ENCODE data around the gene PICALM.
"Not testable (repeated sequence)": the region's sequence is repeated elsewhere in the genome, so short reads cannot be mapped to it uniquely, and the experiment has no call there.

The PICALM gene

GRCh38 chr11:85939099-85940015 lies 129.5 kb downstream of the PICALM start:
- no peak for DNase-seq (ENCODE audit: low read depth)

DNA sequence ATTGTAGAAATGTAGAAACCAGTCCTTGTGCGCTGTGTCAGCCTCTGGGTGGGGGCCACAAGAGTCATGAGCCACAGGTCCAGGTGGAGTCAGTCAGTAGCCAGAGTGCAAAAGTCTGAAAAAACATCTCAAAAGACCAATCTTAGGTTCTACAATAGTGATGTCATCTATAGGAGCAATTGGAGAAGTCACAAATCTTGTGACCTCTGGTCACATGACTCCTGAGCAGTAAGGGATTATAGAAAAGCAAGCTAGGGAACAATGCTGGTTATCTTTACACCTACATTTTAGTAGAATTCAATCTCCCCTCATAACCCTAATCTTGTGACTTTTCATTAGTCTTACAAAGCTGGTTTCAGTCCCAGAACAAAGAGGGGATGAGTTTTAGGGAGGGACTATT lies 131.0 kb downstream of the PICALM start:
- DNase-seq (ENCODE audit: low read depth): no peak

DNA sequence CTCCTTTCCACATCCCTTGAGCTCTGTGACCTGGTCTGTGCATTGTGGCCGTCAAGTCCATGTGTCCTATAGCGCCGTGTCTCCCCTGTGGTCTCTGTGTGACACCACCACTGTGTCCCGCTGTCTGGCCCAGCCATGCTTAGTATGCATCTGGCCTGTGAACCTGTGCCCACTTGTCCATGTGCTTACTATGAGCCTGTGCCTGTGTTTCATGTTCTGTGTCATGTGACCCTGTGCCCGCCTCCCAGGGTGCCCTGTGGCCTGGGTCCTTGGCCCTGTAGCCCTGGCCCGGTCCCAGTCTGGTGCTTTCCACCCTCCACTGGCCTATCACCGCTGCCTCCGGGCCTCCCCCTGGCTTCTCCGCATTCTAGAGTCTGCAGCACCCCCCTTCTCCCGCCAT lies 133.1 kb downstream of the PICALM start:
- DNase-seq (ENCODE audit: low read depth): no peak

- no peak for DNase-seq (ENCODE audit: low read depth)
Measured at GRCh38 chr11:85934596-85935169, 134.2 kb downstream of the PICALM start.

GRCh38 chr11:85930879-85931366 lies 138.0 kb downstream of the PICALM start:
- DNase-seq (ENCODE audit: low read depth): no peak

DNA sequence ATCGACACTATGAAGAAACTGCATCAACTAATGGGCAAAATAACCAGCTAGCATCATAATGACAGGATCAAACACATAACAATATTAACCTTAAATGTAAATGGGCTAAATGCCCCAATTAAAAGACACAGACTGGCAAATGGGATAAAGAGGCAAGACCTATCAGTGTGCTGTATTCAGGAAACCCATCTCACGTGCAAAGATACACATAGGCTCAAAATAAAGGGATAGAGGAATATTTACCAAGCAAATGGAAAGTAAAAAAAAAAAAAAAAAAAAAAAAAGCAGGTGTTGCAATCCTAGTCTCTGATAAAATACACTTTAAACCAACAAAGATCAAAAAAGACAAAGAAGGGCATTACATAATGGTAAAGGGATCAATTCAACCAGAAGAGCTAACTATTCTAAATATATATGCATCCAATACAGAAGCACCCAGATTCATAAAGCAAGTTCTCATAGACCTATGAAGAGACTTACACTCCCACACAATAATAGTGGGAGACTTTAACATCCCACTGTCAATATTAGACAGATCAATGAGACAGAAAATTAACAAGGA lies 142.2 kb downstream of the PICALM start:
- not testable (repeated sequence) for DNase-seq (ENCODE audit: low read depth)

GRCh38 chr11:85923455-85923854 lies 145.4 kb downstream of the PICALM start:
- no peak for DNase-seq (ENCODE audit: low read depth)

DNA sequence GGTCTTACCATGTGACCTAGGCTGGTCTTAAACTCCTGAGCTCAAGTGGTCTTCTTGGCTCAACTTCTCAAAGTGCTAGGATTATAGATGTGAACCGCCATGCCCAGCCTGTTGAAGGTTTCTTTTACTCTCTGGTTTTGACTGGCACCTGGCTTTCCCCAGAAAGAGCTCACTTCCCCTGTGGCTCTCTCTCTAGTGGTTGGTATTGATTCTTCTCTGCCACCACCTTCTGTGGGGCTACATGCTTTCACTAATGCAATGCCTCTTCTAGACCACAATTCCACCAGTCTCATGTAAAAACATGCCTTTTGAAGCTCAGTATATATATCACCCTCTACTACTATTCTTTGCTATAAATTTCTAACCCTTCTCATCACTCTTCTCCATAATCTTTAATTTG lies 146.5 kb downstream of the PICALM start:
- no peak for DNase-seq (ENCODE audit: low read depth)

DNA sequence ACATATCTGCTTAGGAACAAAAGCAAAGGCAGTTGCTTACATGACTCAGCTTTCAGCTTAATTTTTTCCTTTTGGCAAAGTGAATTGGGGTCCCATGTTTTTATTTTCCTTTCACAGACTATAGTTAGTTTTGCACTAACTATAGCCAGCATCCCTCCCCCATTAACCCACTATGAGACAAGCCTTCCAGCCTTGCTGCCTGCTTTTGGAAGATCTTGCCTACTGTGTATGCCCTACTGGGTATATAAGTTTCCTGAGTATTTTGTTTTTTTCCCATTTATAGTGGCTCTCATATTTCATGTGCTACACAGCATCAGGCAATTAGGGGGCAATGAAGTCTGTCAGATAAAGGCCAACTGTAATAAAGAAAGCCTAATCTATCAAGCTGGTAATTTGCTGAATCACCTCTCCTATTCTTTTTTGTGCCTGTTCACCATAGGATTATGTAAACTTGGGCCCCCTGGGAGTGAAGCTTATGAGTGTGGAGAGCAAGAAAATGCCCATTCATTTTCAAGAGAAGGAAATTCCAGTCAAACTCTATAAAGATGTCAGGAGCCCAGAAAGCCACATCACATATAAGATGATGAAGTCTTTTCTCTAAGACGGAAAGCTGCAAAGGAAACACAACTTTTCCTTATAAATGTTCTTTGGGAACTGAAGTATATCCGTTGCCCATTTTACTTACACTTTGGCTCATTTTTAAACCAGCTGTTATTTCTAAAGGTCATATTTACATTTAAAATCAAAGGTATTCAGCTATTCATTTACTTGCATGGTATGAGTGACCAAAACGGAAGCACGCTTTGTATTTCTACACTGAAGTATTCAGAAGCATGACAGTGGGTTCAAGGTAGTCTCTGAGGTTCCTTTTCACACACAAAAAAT lies 149.7 kb downstream of the PICALM start:
- no peak for DNase-seq (ENCODE audit: low read depth)

- no peak for DNase-seq (ENCODE audit: low read depth)
Measured at GRCh38 chr11:85914425-85914824, 154.5 kb downstream of the PICALM start.

DNA sequence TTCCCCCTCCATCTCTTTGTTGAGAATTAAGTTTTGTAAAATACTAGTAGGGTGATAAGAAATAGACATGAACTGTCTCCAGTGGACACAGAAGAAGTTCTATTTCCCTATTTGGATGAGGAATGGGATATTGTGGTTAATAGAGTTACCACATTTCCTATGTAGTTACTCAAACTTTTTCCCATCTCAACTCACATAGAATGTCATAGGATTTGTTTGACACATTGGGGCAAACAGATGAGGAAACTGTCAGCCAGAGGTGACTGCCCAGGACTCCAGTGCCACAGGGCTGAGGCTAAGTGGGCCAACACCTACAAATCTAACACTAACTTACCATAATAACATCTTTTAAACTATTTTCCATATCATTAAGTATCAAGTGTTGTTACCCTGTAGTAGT lies 155.4 kb downstream of the PICALM start:
- DNase-seq (ENCODE audit: low read depth): no peak

DNA sequence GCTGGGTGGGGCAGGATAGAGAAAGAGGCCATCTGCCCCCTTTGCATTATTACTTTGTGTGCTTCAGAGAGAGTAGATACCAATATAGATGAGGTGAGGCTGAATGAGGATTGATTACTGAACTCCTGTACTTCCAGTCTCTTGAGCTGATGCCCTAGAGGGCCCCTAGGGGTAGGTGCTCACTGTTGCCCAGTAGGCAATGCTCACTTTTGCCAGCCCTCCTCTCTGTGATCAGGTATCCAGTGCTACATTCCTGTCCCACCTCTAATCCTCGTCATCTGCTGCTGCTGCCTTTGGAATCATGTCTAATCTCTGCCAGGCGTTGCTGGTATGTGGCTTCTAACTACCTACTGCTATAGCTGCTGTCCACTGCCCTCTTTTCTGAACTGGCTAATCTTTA lies 156.5 kb downstream of the PICALM start:
- DNase-seq (ENCODE audit: low read depth): no peak
